Measurements from ENCODE around the gene BBS7.

BBS7 gene

DNA sequence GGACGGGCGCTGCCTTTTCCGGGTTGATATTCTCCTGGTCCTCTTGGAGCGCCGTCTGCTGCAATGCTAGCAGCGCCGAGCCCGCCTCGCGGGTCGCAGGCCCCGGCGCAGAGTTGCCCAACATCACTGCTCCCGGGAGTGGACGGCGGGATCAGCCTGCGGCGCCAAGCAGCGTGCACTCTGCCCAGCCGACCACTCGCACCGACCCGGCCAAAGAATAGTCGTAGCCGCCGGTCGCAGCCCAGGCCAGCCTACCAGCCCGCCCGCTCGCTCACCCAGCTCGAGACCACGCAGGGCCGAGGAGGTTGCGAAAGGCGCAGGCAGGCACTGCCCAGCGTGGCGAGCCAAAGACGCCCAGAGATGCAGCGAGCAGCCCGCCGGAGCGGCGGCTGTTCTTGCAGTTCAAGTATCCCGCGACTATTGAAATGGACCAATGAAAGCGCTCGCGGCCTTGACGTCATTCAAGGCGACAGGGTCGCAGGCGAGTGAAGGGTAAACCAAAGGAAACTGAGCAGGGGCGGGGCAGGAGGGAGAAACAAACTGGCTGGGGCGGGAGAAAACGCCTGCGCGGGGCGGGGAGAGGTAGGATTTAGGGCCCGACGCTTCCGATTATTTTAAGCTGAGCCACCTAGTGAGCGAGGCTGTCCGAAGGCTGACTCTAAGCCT, 46.6 kb downstream of the BBS7 start, which contains the start of gene CCNA2:
CCNA2 (minus strand) TSS at position 379 of the 666 bp plus-strand sequence; CDS start at position 124, 255 bp downstream.
- H3K27me3 ChIP-seq (ENCODE audit: insufficient read depth, low read length), result no peaks in the 10 kb centered on the region
- no peak within 1 kb of the TSS for H2BK120ac ChIP-seq (ENCODE audit: insufficient read depth, low read length, poor library complexity)
- peak within 1 kb of the TSS; percentile 89 for H3K9ac ChIP-seq (ENCODE audit: low read length)
- peak within 1 kb of the TSS; percentile 83 for H4K8ac ChIP-seq (ENCODE audit: low read depth, low read length)
- peak within 1 kb of the TSS; percentile 81 for H4K12ac ChIP-seq (ENCODE audit: low read depth, low read length)
- peak within 1 kb of the TSS; percentile 60 for H3K27ac ChIP-seq (ENCODE audit: low read depth, low read length)
- peak within 1 kb of the TSS; percentile 73 for H3K18ac ChIP-seq (ENCODE audit: low read length)
- peak within 1 kb of the TSS; percentile 16 for H3K4ac ChIP-seq (ENCODE audit: low read depth, low read length)
- peak within 1 kb of the TSS; percentile 100 for H3K4me3 ChIP-seq (ENCODE audit: low read depth, low read length)
- no peak within 1 kb of the TSS for H3K23ac ChIP-seq (ENCODE audit: low read length)
- H3K4me2 ChIP-seq (ENCODE audit: low read length), result peak within 1 kb of the TSS; percentile 98
- H3K79me2 ChIP-seq (ENCODE audit: control insufficient read depth, insufficient read depth, low read length, poor library complexity), result peaks cover 11% of the 10 kb centered on the region
- peaks cover 0 to 6% of the 10 kb centered on the region in 2 experiments for H3K36me3 ChIP-seq (ENCODE audit: control insufficient read depth in 1 of 2, insufficient read depth in 2 of 2, low read length in 2 of 2)
- peak within 1 kb of the TSS; percentile 92 for H2AFZ ChIP-seq (ENCODE audit: insufficient read depth, low read length, poor library complexity)
- no peak within 1 kb of the TSS for H2BK12ac ChIP-seq (ENCODE audit: low read length)
- H4K91ac ChIP-seq (ENCODE audit: low read depth, low read length), result peak within 1 kb of the TSS; percentile 9
- H3K9me3 ChIP-seq (ENCODE audit: insufficient read depth, low read depth, low read length), result no peaks in the 10 kb centered on the region
- H3K79me1 ChIP-seq (ENCODE audit: low read length), result peaks cover 9% of the 10 kb centered on the region
- no peak within 1 kb of the TSS for H2AK5ac ChIP-seq (ENCODE audit: low read length)
- DNase-seq, result peak; percentile 96 to 98
- WGBS (ENCODE audit: extremely low coverage, insufficient coverage, insufficient read length), result no CpG with 5 or more reads among the region's 63 CpGs
- H3K14ac ChIP-seq (ENCODE audit: low read length), result peak within 1 kb of the TSS; percentile 57
- H2BK5ac ChIP-seq (ENCODE audit: low read depth, low read length, poor library complexity), result peak within 1 kb of the TSS; percentile 64
- H3K4me1 ChIP-seq (ENCODE audit: control insufficient read depth in 1 of 2, insufficient read depth in 2 of 2, low read length in 2 of 2), result peaks cover 2% of the 10 kb centered on the region in 2 experiments

DNA sequence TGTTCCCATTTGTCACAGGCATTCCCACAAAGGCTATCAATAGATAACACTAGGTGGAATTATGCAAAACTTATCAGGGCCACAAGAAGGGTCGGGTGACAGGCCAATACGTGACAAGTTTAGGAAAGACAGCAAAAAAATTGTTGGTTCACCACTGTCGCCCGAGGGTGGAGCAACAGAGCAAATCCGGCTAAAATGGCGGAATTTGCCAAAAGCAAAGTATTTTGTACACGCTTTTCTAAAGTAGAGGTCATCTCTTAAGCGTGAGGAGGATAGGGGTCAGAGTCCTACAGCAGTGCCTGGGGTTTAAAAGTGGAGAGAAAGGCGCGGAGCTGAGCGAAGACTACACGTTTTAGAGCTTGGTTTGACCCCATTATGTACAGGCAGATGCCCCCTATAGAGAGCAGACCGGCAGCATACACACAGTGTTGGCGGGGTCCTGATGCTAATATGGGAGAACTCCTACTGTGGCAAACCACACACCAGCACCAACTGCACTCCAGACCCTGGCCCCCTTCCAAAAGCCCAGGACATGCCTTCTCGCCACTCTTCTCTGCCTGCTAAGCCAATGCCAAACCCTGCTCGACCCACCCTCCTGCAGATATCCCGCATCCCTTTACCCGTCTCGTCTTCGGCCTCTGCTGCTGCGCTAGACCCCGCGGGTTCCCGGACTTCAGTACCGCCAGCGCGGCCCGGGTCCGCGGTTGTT, 47.3 kb downstream of the BBS7 start:
- Histone ChIP-seq H2AFZ (ENCODE audit: insufficient read depth, low read length, poor library complexity) (peak overlapping the region; percentile 92), H4K8ac (ENCODE audit: low read depth, low read length) (peak overlapping the region; percentile 82), H3K4me1 (ENCODE audit: control insufficient read depth in 1 of 2, insufficient read depth in 2 of 2, low read length in 2 of 2) (peaks cover 2% of the 10 kb centered on the region in 2 experiments), H4K12ac (ENCODE audit: low read depth, low read length) (peak overlapping the region; percentile 23), H2AK5ac (ENCODE audit: low read length) (no peak overlapping the region), H2BK120ac (ENCODE audit: insufficient read depth, low read length, poor library complexity) (no peak overlapping the region), H4K91ac (ENCODE audit: low read depth, low read length) (peak overlapping the region; percentile 9), H3K23ac (ENCODE audit: low read length) (no peak overlapping the region), H3K79me2 (ENCODE audit: control insufficient read depth, insufficient read depth, low read length, poor library complexity) (peaks cover 11% of the 10 kb centered on the region), H2BK12ac (ENCODE audit: low read length) (no peak overlapping the region), H3K4me3 (ENCODE audit: low read depth, low read length) (peak overlapping the region; percentile 100), H3K79me1 (ENCODE audit: low read length) (peaks cover 9% of the 10 kb centered on the region), H3K4me2 (ENCODE audit: low read length) (peak overlapping the region; percentile 98), H3K18ac (ENCODE audit: low read length) (peak overlapping the region; percentile 73), H3K36me3 (ENCODE audit: control insufficient read depth in 1 of 2, insufficient read depth in 2 of 2, low read length in 2 of 2) (peaks cover 0 to 10% of the 10 kb centered on the region in 2 experiments), H3K4ac (ENCODE audit: low read depth, low read length) (peak overlapping the region; percentile 16), H3K27ac (ENCODE audit: low read depth, low read length) (peak overlapping the region; percentile 60), H3K9me3 (ENCODE audit: insufficient read depth, low read depth, low read length) (no peaks in the 10 kb centered on the region), H3K14ac (ENCODE audit: low read length) (peak overlapping the region; percentile 41), H3K27me3 (ENCODE audit: insufficient read depth, low read length) (no peaks in the 10 kb centered on the region), H3K9ac (ENCODE audit: low read length) (peak overlapping the region; percentile 89), H2BK5ac (ENCODE audit: low read depth, low read length, poor library complexity) (peak overlapping the region; percentile 64)
- peak; percentile 2 to 64 for DNase-seq
- WGBS (ENCODE audit: extremely low coverage, insufficient coverage, insufficient read length), result no CpG with 5 or more reads among the region's 30 CpGs

GRCh38 chr4:121822047-121822446, 48.2 kb downstream of the BBS7 start:
- no peak overlapping the region for H4K12ac ChIP-seq (ENCODE audit: low read depth, low read length)
- peak overlapping the region; percentile 98 for H3K4me2 ChIP-seq (ENCODE audit: low read length)
- H3K9ac ChIP-seq (ENCODE audit: low read length), result no peak overlapping the region
- no peak overlapping the region for H4K91ac ChIP-seq (ENCODE audit: low read depth, low read length)
- no peak overlapping the region for H2BK120ac ChIP-seq (ENCODE audit: insufficient read depth, low read length, poor library complexity)
- no peaks in the 10 kb centered on the region for H3K9me3 ChIP-seq (ENCODE audit: insufficient read depth, low read depth, low read length)
- no peak overlapping the region for H3K23ac ChIP-seq (ENCODE audit: low read length)
- no peak overlapping the region for H3K4ac ChIP-seq (ENCODE audit: low read depth, low read length)
- H3K4me1 ChIP-seq (ENCODE audit: control insufficient read depth in 1 of 2, insufficient read depth in 2 of 2, low read length in 2 of 2), result peaks cover 2% of the 10 kb centered on the region in 2 experiments
- 100% methylated on average over 1 of the region's 1 CpG for WGBS (ENCODE audit: extremely low coverage, insufficient coverage, insufficient read length)
- H2BK12ac ChIP-seq (ENCODE audit: low read length), result no peak overlapping the region
- peaks cover 9% of the 10 kb centered on the region for H3K79me1 ChIP-seq (ENCODE audit: low read length)
- no peak overlapping the region for H2BK5ac ChIP-seq (ENCODE audit: low read depth, low read length, poor library complexity)
- no peak overlapping the region for H3K18ac ChIP-seq (ENCODE audit: low read length)
- no peaks in the 10 kb centered on the region for H3K27me3 ChIP-seq (ENCODE audit: insufficient read depth, low read length)
- H3K79me2 ChIP-seq (ENCODE audit: control insufficient read depth, insufficient read depth, low read length, poor library complexity), result peaks cover 11% of the 10 kb centered on the region
- no peak overlapping the region for H3K27ac ChIP-seq (ENCODE audit: low read depth, low read length)
- H2AK5ac ChIP-seq (ENCODE audit: low read length), result no peak overlapping the region
- H3K36me3 ChIP-seq (ENCODE audit: control insufficient read depth in 1 of 2, insufficient read depth in 2 of 2, low read length in 2 of 2), result peaks cover 0 to 13% of the 10 kb centered on the region in 2 experiments
- H4K8ac ChIP-seq (ENCODE audit: low read depth, low read length), result no peak overlapping the region
- H2AFZ ChIP-seq (ENCODE audit: insufficient read depth, low read length, poor library complexity), result no peak overlapping the region
- H3K14ac ChIP-seq (ENCODE audit: low read length), result no peak overlapping the region
- DNase-seq, result no peak
- no peak overlapping the region for H3K4me3 ChIP-seq (ENCODE audit: low read depth, low read length)

DNA sequence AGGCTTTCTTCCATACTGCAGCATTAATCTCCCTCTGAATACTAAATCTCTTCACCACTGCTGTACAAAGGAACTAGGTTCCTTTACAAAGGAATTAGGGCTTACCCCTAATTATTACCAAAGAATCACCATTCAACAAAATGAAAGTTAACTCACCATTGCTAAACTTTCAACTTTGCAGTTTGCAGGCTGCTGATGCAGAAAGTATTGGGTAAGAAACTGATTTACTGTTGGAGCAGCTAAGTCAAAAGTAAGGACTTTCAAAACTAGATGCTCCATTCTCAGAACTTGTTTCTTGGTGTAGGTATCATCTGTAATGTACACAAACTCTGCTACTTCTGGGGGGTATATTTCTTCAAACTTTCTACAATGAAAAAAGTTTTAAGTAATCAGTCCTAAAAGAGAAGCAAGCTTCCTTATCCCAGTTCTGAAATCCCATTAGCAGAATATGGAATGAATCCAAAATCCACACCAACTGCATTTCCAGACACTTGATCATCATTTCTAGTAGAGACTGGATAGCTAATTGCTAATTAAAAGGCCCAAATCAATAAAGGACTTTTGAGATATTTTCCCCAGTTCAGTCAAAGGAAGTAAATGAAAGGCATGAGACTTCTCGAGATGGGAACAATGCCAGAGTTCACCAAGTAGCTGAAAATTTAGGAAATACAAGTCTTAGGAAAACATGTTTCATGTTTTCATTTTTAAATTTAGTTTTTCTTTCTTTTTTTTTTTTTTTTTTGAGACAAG, 50.9 kb downstream of the BBS7 start:
- Histone ChIP-seq H3K79me1 (ENCODE audit: low read length) (peaks cover 9% of the 10 kb centered on the region), H3K9me3 (ENCODE audit: insufficient read depth, low read depth, low read length) (no peaks in the 10 kb centered on the region), H3K4me2 (ENCODE audit: low read length) (no peak overlapping the region), H2BK12ac (ENCODE audit: low read length) (no peak overlapping the region), H4K91ac (ENCODE audit: low read depth, low read length) (no peak overlapping the region), H3K4me3 (ENCODE audit: low read depth, low read length) (no peak overlapping the region), H3K36me3 (ENCODE audit: control insufficient read depth in 1 of 2, insufficient read depth in 2 of 2, low read length in 2 of 2) (peaks cover 4 to 13% of the 10 kb centered on the region in 2 experiments), H3K4ac (ENCODE audit: low read depth, low read length) (no peak overlapping the region), H3K18ac (ENCODE audit: low read length) (no peak overlapping the region), H2AFZ (ENCODE audit: insufficient read depth, low read length, poor library complexity) (no peak overlapping the region), H4K8ac (ENCODE audit: low read depth, low read length) (no peak overlapping the region), H2BK120ac (ENCODE audit: insufficient read depth, low read length, poor library complexity) (no peak overlapping the region), H2AK5ac (ENCODE audit: low read length) (no peak overlapping the region), H3K27ac (ENCODE audit: low read depth, low read length) (no peak overlapping the region), H3K14ac (ENCODE audit: low read length) (no peak overlapping the region), H3K9ac (ENCODE audit: low read length) (no peak overlapping the region), H3K79me2 (ENCODE audit: control insufficient read depth, insufficient read depth, low read length, poor library complexity) (peaks cover 11% of the 10 kb centered on the region), H3K4me1 (ENCODE audit: control insufficient read depth in 1 of 2, insufficient read depth in 2 of 2, low read length in 2 of 2) (peaks cover 2% of the 10 kb centered on the region in 2 experiments), H3K23ac (ENCODE audit: low read length) (no peak overlapping the region), H3K27me3 (ENCODE audit: insufficient read depth, low read length) (no peaks in the 10 kb centered on the region), H4K12ac (ENCODE audit: low read depth, low read length) (no peak overlapping the region), H2BK5ac (ENCODE audit: low read depth, low read length, poor library complexity) (no peak overlapping the region)
- DNase-seq, result no peak
- no CpG with 5 or more reads among the region's 1 CpG for WGBS (ENCODE audit: extremely low coverage, insufficient coverage, insufficient read length)
